HL-60 (cell line): ENCODE measurements around the gene CDK2.
"Not testable (repeated sequence)": the region's sequence is repeated elsewhere in the genome, so short reads cannot be mapped to it uniquely, and the experiment has no call there.

ENCODE experiments used
- CTCF ChIP-seq: IDR thresholded peaks from one replicate; pipeline ENCODE4 v1.5.1; 2011; ENCODE audit warnings: low read length, control low read depth, inconsistent platforms; ENCODE audit not compliant: insufficient read depth
- POLR2AphosphoS5 ChIP-seq: IDR thresholded peaks from 2 replicates; pipeline ENCODE4 v1.6.1; 2012; ENCODE audit warnings: low read depth
- REST ChIP-seq: IDR thresholded peaks from 2 replicates; pipeline ENCODE4 v1.6.1; 2012; ENCODE audit warnings: low read depth; ENCODE audit not compliant: insufficient replicate concordance

- not testable (repeated sequence) for TF ChIP-seq CTCF, REST, POLR2AphosphoS5
These were observed 15.3 kb downstream of the CDK2 start for GRCh38 chr12:55981882-55982281.
